ENCODE results near the gene ACY1.
A peak's percentile ranks its signal among the peaks of the same experiment; 100 is the strongest.

The ACY1 gene

DNA sequence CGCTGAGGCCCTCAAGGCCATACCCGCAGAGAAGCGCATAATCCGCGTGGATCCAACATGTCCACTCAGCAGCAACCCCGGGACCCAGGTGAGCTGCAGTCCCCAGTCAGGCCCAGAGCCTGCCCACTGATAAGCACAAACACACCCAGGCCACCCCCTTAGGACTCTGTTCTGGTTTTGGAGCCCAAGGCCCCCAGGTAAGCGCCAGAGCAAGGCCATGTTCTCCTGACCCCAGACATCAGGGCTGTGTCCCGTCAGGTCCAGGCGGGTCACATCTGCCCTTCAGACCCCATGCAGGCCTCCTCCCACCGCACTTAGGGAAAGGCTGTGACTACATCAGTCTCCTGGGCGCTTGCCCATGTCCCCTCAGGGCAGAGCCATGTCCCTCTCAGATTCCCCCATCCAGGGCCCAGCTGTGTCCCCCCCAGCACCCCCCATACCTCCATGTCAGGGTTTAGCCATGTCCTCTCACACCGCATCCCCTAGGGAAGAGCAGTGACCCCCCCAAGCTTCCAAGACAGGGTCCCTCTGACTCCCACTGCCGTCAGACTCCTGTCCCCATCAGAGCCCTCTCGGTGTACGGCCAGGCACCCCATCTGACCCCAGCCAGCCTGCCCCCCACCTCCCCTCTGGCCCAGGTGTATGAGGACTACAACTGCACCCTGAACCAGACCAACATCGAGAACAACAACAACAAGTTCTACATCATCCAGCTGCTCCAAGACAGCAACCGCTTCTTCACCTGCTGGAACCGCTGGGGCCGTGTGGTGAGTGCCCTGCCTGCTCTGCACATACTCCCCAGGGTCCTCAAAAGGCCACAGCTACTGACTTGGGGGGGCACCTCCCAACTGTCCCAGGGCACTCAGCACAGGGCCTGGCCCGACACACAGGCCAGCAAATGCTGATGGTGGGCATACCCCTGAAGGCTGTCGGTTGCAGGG, 39.6 kb upstream of the ACY1 start:
- Mint-ChIP-seq H3K27me3 (no peaks in the 10 kb centered on the region), H3K36me3 (peaks cover 42% of the 10 kb centered on the region), H3K4me1 (peaks cover 42% of the 10 kb centered on the region), H3K9me3 (no peaks in the 10 kb centered on the region), H3K4me3 (no peak overlapping the region), H3K27ac (peak overlapping the region; percentile 88)
- ATAC-seq: no peak

DNA sequence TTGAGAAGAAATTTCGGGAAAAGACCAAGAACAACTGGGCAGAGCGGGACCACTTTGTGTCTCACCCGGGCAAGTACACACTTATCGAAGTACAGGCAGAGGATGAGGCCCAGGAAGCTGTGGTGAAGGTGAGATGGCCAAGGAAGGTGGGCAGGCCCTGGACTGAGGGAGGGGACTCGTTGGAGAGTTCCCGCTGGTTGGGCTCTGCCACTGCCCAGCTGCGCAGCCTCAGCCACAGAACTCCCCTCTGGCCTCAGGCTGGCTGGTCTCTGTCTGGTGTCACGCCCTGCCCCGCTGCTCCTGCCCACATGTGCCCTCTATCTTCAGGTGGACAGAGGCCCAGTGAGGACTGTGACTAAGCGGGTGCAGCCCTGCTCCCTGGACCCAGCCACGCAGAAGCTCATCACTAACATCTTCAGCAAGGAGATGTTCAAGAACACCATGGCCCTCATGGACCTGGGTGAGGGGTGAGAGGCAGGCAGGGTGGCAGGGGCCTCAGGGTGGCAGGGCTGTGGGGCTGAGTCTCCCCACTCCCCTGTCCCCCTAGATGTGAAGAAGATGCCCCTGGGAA, 38.8 kb upstream of the ACY1 start:
- H3K4me3 Mint-ChIP-seq: no peak overlapping the region
- H3K4me1 Mint-ChIP-seq: peaks cover 34% of the 10 kb centered on the region
- H3K9me3 Mint-ChIP-seq: no peaks in the 10 kb centered on the region
- H3K36me3 Mint-ChIP-seq: peaks cover 35% of the 10 kb centered on the region
- no peaks in the 10 kb centered on the region for H3K27me3 Mint-ChIP-seq
- no peak overlapping the region for H3K27ac Mint-ChIP-seq
- ATAC-seq: no peak

DNA sequence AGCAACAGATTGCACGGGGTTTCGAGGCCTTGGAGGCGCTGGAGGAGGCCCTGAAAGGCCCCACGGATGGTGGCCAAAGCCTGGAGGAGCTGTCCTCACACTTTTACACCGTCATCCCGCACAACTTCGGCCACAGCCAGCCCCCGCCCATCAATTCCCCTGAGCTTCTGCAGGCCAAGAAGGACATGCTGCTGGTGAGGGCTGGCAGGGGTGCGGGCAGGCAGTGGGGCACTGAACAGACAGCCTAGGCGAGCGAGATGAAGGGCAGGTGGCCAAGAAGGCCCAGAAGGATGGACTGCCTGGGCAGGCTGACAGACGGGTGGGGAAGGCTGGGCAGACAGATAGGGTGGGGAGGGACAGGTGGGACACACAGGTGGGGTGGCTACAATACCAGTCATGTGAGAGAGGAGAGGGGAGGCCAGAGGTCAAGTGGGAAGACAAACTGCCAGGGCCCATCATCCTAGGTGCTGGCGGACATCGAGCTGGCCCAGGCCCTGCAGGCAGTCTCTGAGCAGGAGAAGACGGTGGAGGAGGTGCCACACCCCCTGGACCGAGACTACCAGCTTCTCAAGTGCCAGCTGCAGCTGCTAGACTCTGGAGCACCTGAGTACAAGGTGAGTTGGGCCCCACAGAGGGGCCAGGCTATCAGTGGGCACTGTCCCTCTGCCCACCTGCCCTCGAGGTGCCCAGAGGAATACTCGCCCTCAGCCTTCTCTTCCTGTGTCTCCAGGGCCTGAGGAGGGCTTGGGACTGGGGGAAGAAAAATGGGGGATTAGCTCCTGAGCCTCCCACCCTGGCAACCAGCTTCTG, 38.1 kb upstream of the ACY1 start:
- Mint-ChIP-seq H3K36me3 (peaks cover 35% of the 10 kb centered on the region), H3K4me1 (peaks cover 27% of the 10 kb centered on the region), H3K9me3 (no peaks in the 10 kb centered on the region), H3K4me3 (no peak overlapping the region), H3K27me3 (no peaks in the 10 kb centered on the region), H3K27ac (no peak overlapping the region)
- no peak for ATAC-seq

DNA sequence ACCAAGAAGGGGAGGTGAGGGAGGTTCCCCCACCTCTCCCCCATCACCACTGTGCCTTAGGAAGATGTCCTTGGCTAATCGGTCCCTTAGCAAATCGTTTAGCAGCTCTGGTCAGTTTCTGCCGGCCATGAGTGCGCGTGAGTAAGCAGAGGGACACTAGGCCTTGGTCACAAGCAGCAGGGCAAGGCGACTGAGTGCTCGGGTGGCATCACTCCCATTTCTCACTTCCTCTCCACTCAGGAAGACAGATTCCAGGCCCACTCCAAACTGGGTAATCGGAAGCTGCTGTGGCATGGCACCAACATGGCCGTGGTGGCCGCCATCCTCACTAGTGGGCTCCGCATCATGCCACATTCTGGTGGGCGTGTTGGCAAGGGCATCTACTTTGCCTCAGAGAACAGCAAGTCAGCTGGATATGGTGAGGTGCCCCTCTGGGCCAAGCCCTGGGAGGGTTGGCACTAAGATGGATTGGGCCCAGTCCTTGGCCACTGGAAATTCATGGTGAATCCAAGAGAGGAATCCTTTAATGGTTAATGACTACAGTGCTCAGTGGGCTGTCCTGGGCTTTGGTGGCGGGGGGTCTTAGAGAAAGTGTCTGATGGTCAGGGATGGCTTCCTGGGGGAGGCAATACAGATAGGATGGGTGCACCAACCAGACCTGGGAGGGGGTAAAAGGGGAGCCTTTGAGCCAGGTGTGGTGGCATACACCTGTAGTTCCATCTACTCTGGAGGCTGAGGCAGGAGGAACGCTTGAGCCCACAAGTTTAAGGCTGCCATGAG, 37.2 kb upstream of the ACY1 start:
- Mint-ChIP-seq H3K27me3 (no peaks in the 10 kb centered on the region), H3K9me3 (no peaks in the 10 kb centered on the region), H3K4me3 (no peak overlapping the region), H3K27ac (no peak overlapping the region), H3K4me1 (peaks cover 18% of the 10 kb centered on the region), H3K36me3 (peaks cover 35% of the 10 kb centered on the region)
- ATAC-seq: no peak

DNA sequence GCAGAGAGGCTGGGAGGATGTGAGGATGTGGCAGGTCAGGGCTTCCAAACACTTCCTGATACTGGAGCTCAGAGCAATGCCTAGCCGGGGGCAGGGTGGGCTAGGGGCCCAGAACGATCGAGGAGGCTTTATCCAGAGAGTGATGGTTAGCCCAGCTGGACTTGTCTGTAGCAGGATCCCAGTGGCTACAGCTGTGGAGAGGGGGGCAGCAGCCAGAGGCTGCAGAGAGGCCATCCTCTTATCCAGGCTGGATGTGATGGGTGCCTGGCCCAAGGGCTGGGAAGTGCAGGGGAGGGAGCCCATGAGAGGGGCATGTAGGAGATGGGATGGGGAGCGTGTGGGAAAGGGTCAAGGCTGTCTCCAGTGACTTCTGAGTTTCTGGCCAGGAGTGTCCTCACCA, 36.5 kb upstream of the ACY1 start:
- Mint-ChIP-seq H3K4me1 (peaks cover 14% of the 10 kb centered on the region), H3K4me3 (no peak overlapping the region), H3K27ac (no peak overlapping the region), H3K27me3 (peaks cover under 1% of the 10 kb centered on the region), H3K36me3 (peaks cover 35% of the 10 kb centered on the region), H3K9me3 (no peaks in the 10 kb centered on the region)
- ATAC-seq: no peak

DNA sequence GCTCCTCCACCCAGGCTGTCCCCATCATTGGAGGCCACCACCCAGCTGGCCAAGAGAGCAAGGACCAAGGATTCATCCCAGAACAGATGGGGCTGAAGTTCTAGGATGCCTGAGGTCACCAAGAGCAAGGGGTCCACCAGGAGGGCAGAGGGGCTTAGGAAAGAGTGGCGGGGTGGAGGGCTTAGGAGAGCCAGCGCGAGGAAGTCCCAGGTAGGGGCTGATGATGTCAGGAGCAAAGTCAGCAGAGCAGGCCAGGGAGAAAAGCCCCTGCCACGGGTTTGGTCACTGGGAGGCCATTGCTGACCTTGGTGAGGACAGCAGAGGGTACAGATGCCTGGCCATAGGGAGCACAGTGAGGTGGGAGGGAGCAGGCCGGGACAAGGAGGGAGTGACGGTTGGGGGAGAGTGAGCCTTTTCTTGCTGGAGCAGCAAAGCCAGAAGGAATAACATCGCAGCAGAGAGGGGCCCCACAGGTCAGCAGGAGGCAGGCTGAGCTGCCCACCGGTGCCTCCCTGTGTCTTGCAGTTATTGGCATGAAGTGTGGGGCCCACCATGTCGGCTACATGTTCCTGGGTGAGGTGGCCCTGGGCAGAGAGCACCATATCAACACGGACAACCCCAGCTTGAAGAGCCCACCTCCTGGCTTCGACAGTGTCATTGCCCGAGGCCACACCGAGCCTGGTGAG, 36.0 kb upstream of the ACY1 start:
- H3K4me1 Mint-ChIP-seq: peaks cover 9% of the 10 kb centered on the region
- peaks cover 6% of the 10 kb centered on the region for H3K27me3 Mint-ChIP-seq
- H3K36me3 Mint-ChIP-seq: peaks cover 35% of the 10 kb centered on the region
- H3K9me3 Mint-ChIP-seq: no peaks in the 10 kb centered on the region
- ATAC-seq: no peak
- H3K27ac Mint-ChIP-seq: no peak overlapping the region
- no peak overlapping the region for H3K4me3 Mint-ChIP-seq

- Mint-ChIP-seq H3K27me3 (peaks cover 12% of the 10 kb centered on the region), H3K27ac (no peak overlapping the region), H3K4me3 (no peak overlapping the region), H3K9me3 (no peaks in the 10 kb centered on the region), H3K4me1 (peaks cover 1% of the 10 kb centered on the region), H3K36me3 (peaks cover 35% of the 10 kb centered on the region)
- no peak for ATAC-seq
Measured at GRCh38 chr3:51948016-51948580, 35.2 kb upstream of the ACY1 start.

DNA sequence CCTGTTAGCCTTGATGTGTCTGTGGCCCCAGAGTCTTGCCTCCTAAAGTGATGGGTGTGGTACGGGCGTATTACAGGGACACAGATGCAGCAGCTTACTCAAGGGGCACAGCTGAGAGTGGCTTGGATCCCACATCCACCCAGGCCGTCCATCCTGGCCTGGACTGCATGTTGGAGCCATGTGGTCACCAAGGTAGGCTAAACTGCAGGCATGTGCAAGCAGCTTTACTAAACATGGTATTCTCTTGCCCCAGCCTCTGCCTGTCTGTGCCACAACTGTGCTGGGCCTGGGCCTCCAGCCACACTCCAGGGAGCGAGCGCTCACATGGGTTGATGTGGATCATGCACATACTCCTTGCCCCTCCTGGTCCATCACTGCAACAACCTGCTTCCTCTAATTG, 34.2 kb upstream of the ACY1 start:
- no peaks in the 10 kb centered on the region for H3K4me1 Mint-ChIP-seq
- no peak overlapping the region for H3K4me3 Mint-ChIP-seq
- peaks cover 33% of the 10 kb centered on the region for H3K36me3 Mint-ChIP-seq
- ATAC-seq: no peak
- H3K27ac Mint-ChIP-seq: no peak overlapping the region
- H3K9me3 Mint-ChIP-seq: no peaks in the 10 kb centered on the region
- peaks cover 22% of the 10 kb centered on the region for H3K27me3 Mint-ChIP-seq

- no peak for ATAC-seq
- no peak overlapping the region for H3K4me3 Mint-ChIP-seq
- H3K27ac Mint-ChIP-seq: no peak overlapping the region
- peaks cover 19% of the 10 kb centered on the region for H3K36me3 Mint-ChIP-seq
- peaks cover 38% of the 10 kb centered on the region for H3K27me3 Mint-ChIP-seq
- no peaks in the 10 kb centered on the region for H3K9me3 Mint-ChIP-seq
- no peaks in the 10 kb centered on the region for H3K4me1 Mint-ChIP-seq
Measured at GRCh38 chr3:51950899-51951298, 32.4 kb upstream of the ACY1 start.

DNA sequence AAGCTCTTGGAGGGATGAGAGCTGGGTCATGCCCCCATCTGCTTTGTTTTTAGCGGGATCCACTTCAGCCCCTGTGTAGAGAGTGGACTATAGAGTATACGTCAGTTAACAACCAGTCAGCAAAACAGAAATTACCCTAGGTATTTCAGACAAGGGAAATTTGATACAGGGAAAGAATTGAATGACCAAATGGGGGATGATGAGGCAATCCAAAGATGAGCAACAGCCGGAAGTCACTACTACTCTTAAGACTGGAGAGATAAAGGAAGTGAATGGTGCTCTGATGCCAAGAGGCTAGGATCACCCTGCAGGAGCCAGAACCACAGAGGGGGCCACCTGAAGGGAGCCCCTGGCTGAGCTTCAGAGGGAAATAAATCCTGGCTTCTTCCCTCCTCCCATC, 29.9 kb upstream of the ACY1 start:
- Mint-ChIP-seq H3K4me1 (no peaks in the 10 kb centered on the region), H3K4me3 (no peak overlapping the region)

GRCh38 chr3:51954105-51954504, 29.2 kb upstream of the ACY1 start:
- no peaks in the 10 kb centered on the region for H3K9me3 Mint-ChIP-seq
- no peaks in the 10 kb centered on the region for H3K4me1 Mint-ChIP-seq
- H3K4me3 Mint-ChIP-seq: no peak overlapping the region
- no peak overlapping the region for H3K27ac Mint-ChIP-seq
- peaks cover 38% of the 10 kb centered on the region for H3K27me3 Mint-ChIP-seq
- no peak for ATAC-seq
- peaks cover 7% of the 10 kb centered on the region for H3K36me3 Mint-ChIP-seq

More for the DNA sequence above, 29.9 kb upstream of the ACY1 start:
- peaks cover 5% of the 10 kb centered on the region for H3K36me3 Mint-ChIP-seq
- no peak for ATAC-seq
- H3K9me3 Mint-ChIP-seq: no peaks in the 10 kb centered on the region
- H3K27me3 Mint-ChIP-seq: peaks cover 38% of the 10 kb centered on the region
- H3K27ac Mint-ChIP-seq: no peak overlapping the region

DNA sequence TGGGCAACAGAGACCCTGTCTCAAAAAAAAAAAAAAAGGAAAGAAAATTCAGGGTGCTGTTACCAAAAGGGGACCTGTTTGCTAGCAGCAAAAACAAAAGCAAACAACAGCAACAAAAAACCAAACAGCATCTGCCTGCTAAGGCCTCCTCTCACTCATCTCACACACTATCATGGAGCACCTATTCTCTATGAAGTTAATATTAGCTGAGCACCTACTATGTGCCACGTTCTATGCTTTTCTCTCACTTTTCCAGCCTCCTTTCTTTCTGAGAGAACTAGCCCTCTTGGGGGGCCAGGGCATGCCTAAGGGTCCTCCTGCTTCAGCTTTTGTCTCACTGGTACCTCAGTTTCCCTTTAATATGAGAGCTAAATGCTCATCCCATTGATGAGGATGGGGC, 28.6 kb upstream of the ACY1 start:
- Mint-ChIP-seq H3K4me1 (no peaks in the 10 kb centered on the region), H3K36me3 (peaks cover 7% of the 10 kb centered on the region), H3K27me3 (peaks cover 38% of the 10 kb centered on the region), H3K9me3 (no peaks in the 10 kb centered on the region), H3K27ac (no peak overlapping the region), H3K4me3 (no peak overlapping the region)
- no peak for ATAC-seq

- no peak for ATAC-seq
- Mint-ChIP-seq H3K4me3 (peak within 1 kb of the TSS; percentile 56), H3K27me3 (peaks cover 38% of the 10 kb centered on the region), H3K9me3 (no peaks in the 10 kb centered on the region), H3K27ac (no peak within 1 kb of the TSS), H3K4me1 (no peaks in the 10 kb centered on the region), H3K36me3 (peaks cover 7% of the 10 kb centered on the region)
Measured at GRCh38 chr3:51955175-51955892, 28.0 kb upstream of the ACY1 start, which contains the start of gene GPR62. GPR62 (plus strand) TSS chr3:51955381; CDS start chr3:51955653, 272 bp downstream.
